GM12864 (cell line): ENCODE data around the gene TBX4.

ENCODE experiments used
- DNase-seq: peaks from one replicate; pipeline ENCODE4 v3.0.0-alpha.2; 2011; ENCODE audit warnings: low read depth
- H3K4me3 ChIP-seq: 2 replicates; pipeline ENCODE4 v1.5.1; 2011; ENCODE audit warnings: mild to moderate bottlenecking, low read depth, low read length, control low read depth
- CTCF ChIP-seq: IDR thresholded peaks from 2 replicates; pipeline ENCODE4 v1.5.1; 2011; ENCODE audit warnings: low read depth, mild to moderate bottlenecking, moderate library complexity, low read length, control low read depth, inconsistent platforms; ENCODE audit errors: missing control alignments

TBX4 gene

DNA sequence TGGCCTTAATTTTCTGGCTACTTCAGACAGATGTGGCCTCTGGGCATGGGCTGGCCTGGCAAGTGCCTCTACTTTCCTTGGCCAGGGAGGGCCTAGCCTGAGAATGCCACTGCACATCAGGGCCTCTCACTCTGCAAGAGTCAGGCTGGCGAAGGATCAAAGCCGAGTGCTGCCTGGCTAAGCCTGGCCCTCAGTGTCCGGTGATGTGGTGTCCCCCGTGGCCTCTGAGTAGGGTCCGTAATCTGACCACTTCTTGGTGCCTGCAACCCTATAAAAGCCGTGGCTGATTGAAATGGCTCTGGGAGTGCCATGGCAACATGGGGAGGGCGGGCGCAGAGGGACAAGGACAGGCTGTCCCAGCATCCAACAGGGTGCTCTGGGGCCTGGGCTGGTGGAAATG is 30.2 kb downstream of the TBX4 start:
- H3K4me3 ChIP-seq, result no peak overlapping the region
- no peak for DNase-seq
- TF ChIP-seq CTCF, result no peak

DNA sequence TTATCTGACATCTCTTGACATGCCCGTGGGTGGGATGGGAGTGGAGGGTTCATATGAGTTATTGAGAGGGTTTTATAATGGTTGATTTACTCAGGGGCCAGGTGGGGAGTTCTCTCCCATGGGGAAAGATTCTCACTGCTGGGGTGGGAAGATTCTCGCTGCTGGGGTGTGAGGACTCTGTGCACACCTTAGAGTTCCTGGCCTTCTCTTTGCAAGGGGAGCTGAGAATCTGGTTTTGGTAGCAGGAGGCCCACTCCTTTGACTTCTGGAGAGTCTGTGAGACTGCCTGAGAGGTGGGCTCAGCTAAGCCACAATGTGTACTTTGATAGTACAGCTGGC is 31.5 kb downstream of the TBX4 start:
- no peak for TF ChIP-seq CTCF
- H3K4me3 ChIP-seq, result no peak overlapping the region
- no peak for DNase-seq

DNA sequence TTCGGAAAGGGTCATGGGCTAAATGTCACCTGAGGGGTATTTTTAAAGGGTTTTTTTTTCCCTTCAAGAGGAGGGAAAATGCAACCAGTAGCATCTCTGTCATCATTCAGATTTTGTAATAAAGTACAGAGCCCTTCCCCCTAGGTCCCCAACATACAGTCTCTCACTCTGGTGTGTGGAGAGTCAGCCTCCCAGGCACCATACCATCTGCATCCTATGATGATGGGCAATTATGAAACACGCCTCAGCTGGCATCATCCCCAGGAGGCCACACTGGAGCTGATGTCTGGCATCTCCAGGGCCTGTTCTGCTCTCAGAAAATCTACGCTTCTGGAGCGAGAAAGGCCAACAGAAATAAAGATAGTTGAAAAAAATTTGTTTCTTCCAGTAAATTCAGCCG is 32.0 kb downstream of the TBX4 start:
- no peak overlapping the region for H3K4me3 ChIP-seq
- no peak for DNase-seq
- TF ChIP-seq CTCF, result no peak

- DNase-seq, result no peak
- no peak overlapping the region for H3K4me3 ChIP-seq
- no peak for TF ChIP-seq CTCF
These were observed 33.0 kb downstream of the TBX4 start for GRCh38 chr17:61485067-61485775.

GRCh38 chr17:61486135-61487120 is 34.2 kb downstream of the TBX4 start:
- DNase-seq, result no peak
- no peak for TF ChIP-seq CTCF
- no peak overlapping the region for H3K4me3 ChIP-seq

DNA sequence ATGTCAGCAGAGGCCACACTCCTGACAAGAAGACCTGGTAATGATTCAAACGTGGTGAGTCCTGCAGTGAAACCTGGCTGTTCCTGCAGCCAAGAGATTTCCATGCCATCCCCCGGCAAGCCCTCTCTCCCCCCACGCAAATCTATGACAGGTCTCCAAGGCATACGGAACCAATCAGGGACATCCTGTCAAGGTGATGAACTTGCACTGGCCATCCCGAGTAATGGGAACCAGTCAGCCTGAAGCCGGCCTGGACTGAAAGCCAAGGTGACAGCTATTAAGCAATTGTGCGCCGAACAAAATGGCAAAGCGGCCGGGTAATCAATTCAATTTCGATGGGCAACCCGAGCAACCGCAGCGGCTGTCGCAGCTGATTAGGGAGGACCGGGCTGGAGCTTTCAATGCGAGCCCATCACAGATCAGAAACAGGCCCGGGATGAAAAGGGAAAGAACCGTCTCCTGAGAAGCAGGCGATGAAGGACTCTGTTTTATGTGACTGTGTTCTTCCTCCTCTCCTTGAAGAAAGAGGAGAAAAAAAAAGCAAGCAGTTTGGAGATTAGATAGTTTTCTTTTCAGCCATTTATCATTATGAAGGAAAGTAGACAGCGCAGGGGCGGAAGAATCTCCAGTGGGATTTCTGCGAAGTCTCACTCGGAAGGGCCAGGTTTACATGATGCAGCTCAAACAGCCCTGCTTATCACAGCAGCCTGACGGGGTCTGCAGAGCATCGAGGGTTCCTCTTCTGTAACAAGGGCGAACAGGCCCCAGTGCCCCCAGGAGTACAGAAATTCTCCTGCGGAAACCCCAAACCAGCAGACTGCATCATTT is 35.2 kb downstream of the TBX4 start:
- no peak for TF ChIP-seq CTCF
- no peak overlapping the region for H3K4me3 ChIP-seq
- DNase-seq, result no peak
